MCF 10A (cell line): ENCODE data around the gene FOS. TPM values are rescaled to one million over a fixed set of nuclear protein-coding genes. Genes with fewer than 3 reads are reported as not detected.
A peak's percentile ranks its signal among the peaks of the same experiment; 100 is the strongest.

Experiments used
- BruUV-seq: library from RNA; stranded (reverse); fragments of 400-500 nt; replicated peaks from 2 replicates; lab custom pipeline; 2021; lab: Mats Ljungman, UMichigan
- CTCF ChIA-PET: fragments of 300-600 bp; sonication (Branson Sonifier 250); formaldehyde crosslinking; extraction: SDS; loops from one replicate; lab custom pipeline; 2021; ENCODE audit warnings: antibody characterized with exemption, inconsistent platforms; lab: Yijun Ruan, JAX
- POLR2A ChIA-PET: fragments of 300-600, 350-650 bp; sonication (Branson Sonifier 250); formaldehyde crosslinking; extraction: SDS; loops from one replicate; lab custom pipeline; 2020; ENCODE audit warnings: antibody characterized with exemption, inconsistent platforms; lab: Yijun Ruan, JAX
- DNase-seq: peaks from one replicate; pipeline ENCODE4 v3.0.0-alpha.2; 2018; ENCODE audit not compliant: unreplicated experiment
- H3K27ac Mint-ChIP-seq: one replicate; pipeline ENCODE4 v1.8.0; 2022; ENCODE audit warnings: mild to moderate bottlenecking, low read depth, mixed read lengths; ENCODE audit not compliant: unreplicated experiment
- H3K27me3 Mint-ChIP-seq: one replicate; pipeline ENCODE4 v1.8.0; 2022; ENCODE audit warnings: mixed read lengths; ENCODE audit not compliant: insufficient read depth, unreplicated experiment
- H3K36me3 Mint-ChIP-seq: one replicate; pipeline ENCODE4 v1.8.0; 2022; ENCODE audit warnings: mild to moderate bottlenecking, moderate library complexity, mixed read lengths; ENCODE audit not compliant: insufficient read depth, unreplicated experiment
- H3K4me1 Mint-ChIP-seq: one replicate; pipeline ENCODE4 v1.8.0; 2022; ENCODE audit warnings: mixed read lengths; ENCODE audit not compliant: insufficient read depth, unreplicated experiment
- H3K4me3 Mint-ChIP-seq: one replicate; pipeline ENCODE4 v1.8.0; 2022; ENCODE audit warnings: mild to moderate bottlenecking, moderate library complexity, mixed read lengths; ENCODE audit not compliant: unreplicated experiment
- H3K9me3 Mint-ChIP-seq: one replicate; pipeline ENCODE4 v1.8.0; 2022; ENCODE audit warnings: mixed read lengths; ENCODE audit not compliant: unreplicated experiment
- CTCF ChIP-seq: fragments of 200-600 bp; IDR thresholded peaks from one replicate; pipeline ENCODE4 v1.8.0; 2022; ENCODE audit warnings: antibody characterized with exemption, mild to moderate bottlenecking; ENCODE audit not compliant: unreplicated experiment
- intact Hi-C: fragments of 100-400 bp; cut with micrococcal nuclease; formaldehyde crosslinking; loops from 2 replicates; pipeline ENCODE4 v1.14.1; 2022
- total RNA-seq: library from RNA; stranded (reverse); gene quantifications from 2 replicates; pipeline ENCODE4 v1.2.3, GENCODE V29; 2022

Gene FOS
- total RNA-seq, 1 experiment from 2014 or later: 139 TPM

- Mint-ChIP-seq H3K27ac (no peak overlapping the region), H3K4me3 (no peak overlapping the region), H3K27me3 (no peaks in the 10 kb centered on the region), H3K36me3 (no peaks in the 10 kb centered on the region), H3K4me1 (peaks cover 25% of the 10 kb centered on the region), H3K9me3 (no peaks in the 10 kb centered on the region)
- no TSS peak for BruUV-seq
- POLR2A ChIA-PET: interaction anchor here (0.5 to 12.4 kb wide), 6 partner anchors 10 to 73 kb away, joined by 3 to 402 read pairs (median 6); partner anchors contain the start of genes FOS and TMED10
- intact Hi-C loops: no loop called here
- peak; percentile 64 for DNase-seq
- no peak for TF ChIP-seq CTCF
- CTCF ChIA-PET: interaction anchor here (0.6 to 0.7 kb wide), 2 partner anchors 20 to 229 kb away, joined by 3 read pairs; no protein-coding TSS in a partner anchor
Observed at GRCh38 chr14:75249251-75249957, 29.2 kb upstream of the FOS start.

DNA sequence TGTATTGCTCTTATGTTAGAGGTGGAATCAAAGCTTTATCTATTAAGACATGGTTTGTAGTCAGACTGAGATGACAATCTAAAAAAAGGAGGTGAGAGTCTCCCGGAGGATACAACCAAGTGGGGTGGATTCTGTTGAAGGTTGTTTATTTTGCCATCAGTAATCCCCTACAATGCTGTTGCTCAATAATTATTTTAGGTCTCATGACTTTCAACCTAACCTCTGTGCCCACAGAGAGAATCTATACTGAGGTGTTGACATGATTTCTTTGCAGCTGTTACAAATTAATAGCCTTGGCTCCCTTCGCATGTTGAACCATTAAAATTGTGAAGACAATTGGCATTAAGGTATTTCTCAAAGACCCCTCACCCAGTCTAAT lies 28.7 kb upstream of the FOS start:
- no peak overlapping the region for H3K4me3 Mint-ChIP-seq
- ChIA-PET POLR2A (interaction anchor here (0.5 to 12.4 kb wide), 8 partner anchors 9 to 74 kb away, joined by 3 to 402 read pairs (median 6); partner anchors contain the start of genes FOS and TMED10), CTCF (interaction anchor here (0.5 to 0.6 kb wide), 2 partner anchors 20 to 29 kb away, joined by 3 to 6 read pairs; no protein-coding TSS in a partner anchor)
- peak overlapping the region; percentile 9 for H3K27ac Mint-ChIP-seq
- no peaks in the 10 kb centered on the region for H3K36me3 Mint-ChIP-seq
- no peak for TF ChIP-seq CTCF
- peaks cover 31% of the 10 kb centered on the region for H3K4me1 Mint-ChIP-seq
- no peaks in the 10 kb centered on the region for H3K9me3 Mint-ChIP-seq
- DNase-seq: no peak
- BruUV-seq: no TSS peak
- no peaks in the 10 kb centered on the region for H3K27me3 Mint-ChIP-seq
- intact Hi-C loops: loop anchor here (10.0 kb wide), 1 partner anchor 675 kb away; no protein-coding TSS in a partner anchor

GRCh38 chr14:75250800-75251199 lies 27.8 kb upstream of the FOS start:
- H3K36me3 Mint-ChIP-seq: no peaks in the 10 kb centered on the region
- no peak for DNase-seq
- POLR2A ChIA-PET: interaction anchor here (1.0 to 12.4 kb wide), 5 partner anchors 9 to 32 kb away, joined by 4 to 402 read pairs (median 6); partner anchors contain the start of gene FOS
- peaks cover 32% of the 10 kb centered on the region for H3K4me1 Mint-ChIP-seq
- no peaks in the 10 kb centered on the region for H3K27me3 Mint-ChIP-seq
- no TSS peak for BruUV-seq
- peak overlapping the region; percentile 9 for H3K27ac Mint-ChIP-seq
- intact Hi-C loops: loop anchor here (10.0 kb wide), 1 partner anchor 676 kb away; no protein-coding TSS in a partner anchor
- CTCF ChIA-PET: interaction anchor here (0.8 to 1.2 kb wide), 2 partner anchors 12 to 57 kb away, joined by 3 to 5 read pairs; no protein-coding TSS in a partner anchor
- no peak overlapping the region for H3K4me3 Mint-ChIP-seq
- H3K9me3 Mint-ChIP-seq: no peaks in the 10 kb centered on the region
- TF ChIP-seq CTCF: no peak

DNA sequence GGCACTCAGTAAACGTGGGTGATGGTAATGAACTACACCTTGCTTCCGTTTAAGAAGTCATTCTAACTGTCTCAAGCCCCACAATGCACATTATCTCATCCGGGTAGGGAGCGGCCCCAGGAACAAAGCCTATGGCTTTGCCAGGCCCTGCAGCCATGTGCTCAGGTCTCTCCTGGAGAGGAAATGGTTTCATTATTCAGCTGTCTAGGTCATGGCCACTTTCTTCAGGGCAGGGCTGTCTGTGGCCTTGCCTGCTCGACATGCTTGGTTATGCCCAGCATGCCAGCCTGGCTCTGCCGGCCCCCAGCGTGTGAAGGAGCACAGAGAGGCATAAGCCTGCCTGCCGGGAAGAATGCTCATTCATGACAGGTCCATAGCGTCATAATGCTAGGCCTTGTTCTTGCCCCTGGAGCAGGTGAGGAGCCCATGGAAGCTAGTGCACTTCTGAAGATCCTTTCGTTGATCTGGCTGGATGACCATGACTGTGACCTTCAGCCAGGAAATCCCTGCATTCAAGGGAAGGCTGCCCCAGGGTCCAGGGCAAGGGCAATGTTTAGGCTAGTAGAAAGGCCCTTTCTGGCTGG lies 26.3 kb upstream of the FOS start:
- H3K36me3 Mint-ChIP-seq: peaks cover 5% of the 10 kb centered on the region
- ChIA-PET POLR2A (interaction anchor here (0.6 to 12.4 kb wide), 5 partner anchors 10 to 83 kb away, joined by 3 to 402 read pairs (median 150); partner anchors contain the start of gene FOS), CTCF (no interaction called here)
- intact Hi-C loops: loop anchor here (10.0 kb wide), 1 partner anchor 678 kb away; no protein-coding TSS in a partner anchor
- no peaks in the 10 kb centered on the region for H3K27me3 Mint-ChIP-seq
- H3K27ac Mint-ChIP-seq: peak overlapping the region; percentile 16
- no peak overlapping the region for H3K4me3 Mint-ChIP-seq
- no peaks in the 10 kb centered on the region for H3K9me3 Mint-ChIP-seq
- no peak for TF ChIP-seq CTCF
- no TSS peak for BruUV-seq
- H3K4me1 Mint-ChIP-seq: peaks cover 39% of the 10 kb centered on the region
- peak; percentile 77 for DNase-seq
